CD4-positive, CD25-positive, alpha-beta regulatory T cell (primary cell): ENCODE results near the gene HSD17B1. TPM values are rescaled to one million over a fixed set of nuclear protein-coding genes. Genes with fewer than 3 reads are reported as not detected.

Source experiments
- ATAC-seq, 2 donors: fragments of 150-1000 bp; cut with Tn5 transposase; one replicate each; pipeline ENCODE4 v1.10.0; 2021; ENCODE audit warnings: low read depth in 2 of 2, moderate number of reproducible peaks in 2 of 2, moderate library complexity in 1 of 2
- DNase-seq, 3 donors: peaks; one replicate each; pipeline versions ENCODE4 v3.0.0 to v3.0.0-alpha.2; 2012 to 2022; ENCODE audit warnings: mixed read lengths in 1 of 3
- H3K27ac ChIP-seq: one replicate; pipeline ENCODE4 v1.7.0; 2013; ENCODE audit warnings: mild to moderate bottlenecking, low read length; ENCODE audit not compliant: insufficient read depth, poor library complexity, severe bottlenecking
- H3K27me3 ChIP-seq: one replicate; pipeline ENCODE4 v1.7.0; 2013; ENCODE audit warnings: low read length; ENCODE audit not compliant: control insufficient read depth, insufficient read depth
- H3K36me3 ChIP-seq: one replicate; pipeline ENCODE4 v1.7.0; 2013; ENCODE audit warnings: mild to moderate bottlenecking, low read length, moderate library complexity; ENCODE audit not compliant: control insufficient read depth, insufficient read depth
- H3K4me1 ChIP-seq: 2 replicates; pipeline ENCODE4 v1.7.0; 2013; ENCODE audit warnings: mild to moderate bottlenecking, low read length; ENCODE audit not compliant: insufficient read depth, control insufficient read depth, poor library complexity, severe bottlenecking
- H3K4me3 ChIP-seq: one replicate; pipeline ENCODE4 v1.7.0; 2013; ENCODE audit warnings: low read depth, mild to moderate bottlenecking, low read length, moderate library complexity
- H3K9me3 ChIP-seq, 2 experiments: 1 replicate in 1 of 2; 2 replicates in 1 of 2; pipeline ENCODE4 v1.7.0; 2013; ENCODE audit warnings: low read length in 2 of 2, mild to moderate bottlenecking in 1 of 2, moderate library complexity in 1 of 2; ENCODE audit not compliant: control insufficient read depth in 2 of 2
- H3K27ac Mint-ChIP-seq, 3 donors: one replicate each; pipeline ENCODE4 v1.8.0; 2020 to 2022; ENCODE audit warnings: mild to moderate bottlenecking in 3 of 3, mixed read lengths in 3 of 3, moderate library complexity in 2 of 3
- H3K27me3 Mint-ChIP-seq: one replicate; pipeline ENCODE4 v1.8.0; 2022; ENCODE audit warnings: mild to moderate bottlenecking, mixed read lengths
- H3K36me3 Mint-ChIP-seq: one replicate; pipeline ENCODE4 v1.8.0; 2020; ENCODE audit warnings: mixed read lengths
- H3K4me1 Mint-ChIP-seq, 4 donors: one replicate each; pipeline ENCODE4 v1.8.0; 2020 to 2022; ENCODE audit warnings: mixed read lengths in 4 of 4, mild to moderate bottlenecking in 1 of 4
- H3K4me3 Mint-ChIP-seq, 4 donors: one replicate each; pipeline ENCODE4 v1.8.0; 2020 to 2022; ENCODE audit warnings: mild to moderate bottlenecking in 4 of 4, mixed read lengths in 4 of 4, moderate library complexity in 3 of 4
- H3K9me3 Mint-ChIP-seq, 7 donors: one replicate each; pipeline ENCODE4 v1.8.0; 2020 to 2022; ENCODE audit warnings: mixed read lengths in 7 of 7, mild to moderate bottlenecking in 3 of 7, moderate library complexity in 2 of 7
- polyA plus RNA-seq, 4 donors: library from polyadenylated mRNA; unstranded; fragments of 300-500 nt; fragmentation: Illumina TruSeq; gene quantifications; one replicate each; pipeline ENCODE4 v1.2.3, GENCODE V29; 2021
- total RNA-seq: library from RNA; stranded (reverse); gene quantifications from one replicate; pipeline ENCODE4 v1.2.3, GENCODE V29; 2022

Gene HSD17B1
- total and polyA plus RNA-seq, 5 donors from 2014 or later, result 0.30 to 0.91 (median 0.62) TPM

DNA sequence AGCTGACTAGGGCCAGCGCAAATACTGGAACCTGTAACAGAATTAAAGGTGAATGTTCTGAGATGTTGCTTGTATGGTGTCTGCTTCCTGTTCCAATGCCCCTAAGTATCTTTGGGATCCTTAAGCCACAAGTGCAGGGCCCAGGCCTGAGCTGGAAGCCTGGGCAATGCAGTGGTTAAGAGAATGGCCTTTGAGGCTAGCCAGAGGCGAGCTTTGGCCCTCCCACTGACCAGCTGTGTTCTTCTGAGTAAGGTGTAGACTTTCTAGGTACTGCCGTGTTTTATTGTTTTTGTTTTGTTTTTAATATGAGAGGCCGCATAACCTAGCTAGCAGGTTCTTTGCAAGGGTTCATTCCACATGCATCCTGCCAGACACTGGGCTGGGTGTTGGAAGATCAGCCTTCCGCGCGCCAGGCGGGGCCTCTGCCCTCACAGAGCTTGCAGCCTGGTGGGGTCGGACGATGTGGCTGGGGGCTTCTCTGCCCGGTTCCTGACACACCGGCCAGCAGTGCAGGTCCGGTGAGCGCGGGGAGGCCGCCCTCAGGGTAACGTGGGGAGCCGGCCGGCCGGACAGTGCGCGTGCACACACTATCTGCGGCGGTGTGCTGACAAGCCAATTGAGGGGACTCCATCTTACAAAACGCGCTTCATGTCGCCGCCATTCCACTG lies 13.6 kb downstream of the HSD17B1 start:
- Mint-ChIP-seq H3K4me1 (peaks cover 0 to 71% (median 35%) of the 10 kb centered on the region in 4 donors), H3K27ac (peak overlapping the region; percentile 94 to 99 (median 98)), H3K4me3 (peak overlapping the region; percentile 95 to 97 (median 96))

DNA sequence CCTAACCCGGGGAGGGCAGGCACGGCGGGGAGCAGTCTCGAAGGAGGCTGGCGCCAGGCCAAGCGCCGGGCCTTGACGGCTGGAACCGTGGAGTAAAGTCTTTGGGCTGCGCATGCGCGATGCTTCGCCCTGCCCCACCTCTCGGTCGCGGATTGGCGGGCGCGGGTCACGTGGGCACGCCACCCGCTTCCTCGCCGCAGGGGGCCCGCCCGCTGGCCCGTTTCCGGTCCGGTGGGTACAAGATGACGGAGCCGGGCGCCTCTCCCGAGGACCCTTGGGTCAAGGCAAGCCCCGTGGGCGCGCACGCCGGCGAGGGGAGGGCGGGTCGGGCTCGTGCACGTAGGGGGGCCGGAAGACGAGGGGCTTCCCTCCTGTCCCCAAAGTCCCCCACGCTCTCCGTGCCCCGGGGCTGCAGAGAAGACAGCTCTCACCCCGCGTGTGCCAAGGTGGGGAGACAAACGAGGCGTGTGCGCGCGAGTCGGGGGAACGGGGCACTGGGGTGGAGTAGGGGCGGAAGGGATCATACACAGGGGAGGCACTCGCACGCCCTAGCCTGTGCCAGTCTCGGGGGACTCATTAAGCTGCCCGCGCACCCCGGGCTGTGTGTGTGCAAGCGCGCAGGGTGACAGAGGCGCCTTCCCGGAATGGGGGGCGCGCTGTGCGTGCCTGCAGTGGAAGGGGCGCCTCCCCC lies 14.3 kb downstream of the HSD17B1 start, which contains the start of gene MLX:
Gene MLX, plus strand, starts transcription at position 218 of the 691 bp plus-strand sequence. Its CDS starts 25 bp downstream, at position 243.
- Histone ChIP-seq H3K27me3 (no peaks in the 10 kb centered on the region), H3K27ac (peak within 1 kb of the TSS; percentile 89), H3K4me3 (peak within 1 kb of the TSS; percentile 89), H3K36me3 (peaks cover 51% of the 10 kb centered on the region), H3K9me3 (no peaks in the 10 kb centered on the region), H3K4me1 (peaks cover 51% of the 10 kb centered on the region)
- peak within 1 kb of the TSS; percentile 95 to 97 (median 96) for H3K4me3 Mint-ChIP-seq
- H3K27me3 Mint-ChIP-seq, result no peaks in the 10 kb centered on the region
- H3K36me3 Mint-ChIP-seq, result peaks cover 20% of the 10 kb centered on the region
- ATAC-seq (peak; percentile 73 to 75), DNase-seq (peak; percentile 90 to 95 (median 91))
- peaks cover 0 to 65% (median 31%) of the 10 kb centered on the region in 4 donors for H3K4me1 Mint-ChIP-seq
- H3K9me3 Mint-ChIP-seq, result peaks cover 0 to 2% (median 0%) of the 10 kb centered on the region in 7 donors
- H3K27ac Mint-ChIP-seq, result peak within 1 kb of the TSS; percentile 94 to 99 (median 98)

More for the DNA sequence above, 13.6 kb downstream of the HSD17B1 start:
- H3K27ac ChIP-seq, result peak overlapping the region; percentile 89
- H3K36me3 Mint-ChIP-seq, result peaks cover 16% of the 10 kb centered on the region
- no peaks in the 10 kb centered on the region for H3K27me3 Mint-ChIP-seq
- H3K9me3 ChIP-seq, result no peaks in the 10 kb centered on the region
- H3K4me1 ChIP-seq, result peaks cover 56% of the 10 kb centered on the region
- peaks cover 0 to 2% (median 0%) of the 10 kb centered on the region in 7 donors for H3K9me3 Mint-ChIP-seq
- peak overlapping the region; percentile 7 for H3K4me3 ChIP-seq
- DNase-seq (no peak), ATAC-seq (no peak)
- H3K36me3 ChIP-seq, result peaks cover 44% of the 10 kb centered on the region
- no peaks in the 10 kb centered on the region for H3K27me3 ChIP-seq

DNA sequence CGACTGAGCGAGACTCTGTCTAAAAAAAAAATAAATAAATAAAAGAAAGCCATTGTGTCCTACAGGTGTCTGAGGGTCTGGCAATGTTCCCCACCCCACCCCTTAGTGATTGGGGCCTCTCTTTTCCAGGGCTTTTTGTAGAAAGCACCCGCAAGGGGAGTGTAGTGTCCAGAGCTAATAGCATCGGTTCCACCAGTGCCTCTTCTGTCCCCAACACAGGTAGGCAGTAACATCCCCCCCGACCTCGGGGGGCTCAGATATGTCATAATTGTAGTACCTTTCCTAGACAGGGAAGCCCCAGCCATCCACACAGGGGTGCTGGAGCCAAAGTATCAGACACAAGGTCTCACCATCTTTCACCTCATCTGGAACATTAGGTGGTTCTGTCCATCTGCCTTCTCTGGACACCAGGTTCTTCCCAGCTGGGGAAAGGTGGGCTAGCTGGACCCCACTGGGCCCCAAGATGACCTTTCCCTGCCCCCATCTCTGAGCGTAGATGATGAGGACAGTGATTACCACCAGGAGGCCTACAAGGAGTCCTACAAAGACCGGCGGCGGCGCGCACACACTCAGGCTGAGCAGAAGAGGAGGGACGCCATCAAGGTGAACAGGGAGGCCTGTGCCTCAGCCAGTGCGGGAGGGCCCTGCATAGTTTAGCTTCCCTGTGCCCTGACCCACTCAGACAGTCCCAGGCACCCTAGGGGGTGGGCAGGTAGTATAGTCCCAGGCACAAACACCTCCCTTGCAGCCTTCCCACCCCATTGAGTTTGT lies 15.8 kb downstream of the HSD17B1 start:
- Mint-ChIP-seq H3K4me3 (peak overlapping the region in 3 of 4 donors; percentile 83 to 97 (median 95)), H3K4me1 (peaks cover 4 to 54% (median 26%) of the 10 kb centered on the region in 4 donors), H3K36me3 (peaks cover 25% of the 10 kb centered on the region), H3K27ac (peak overlapping the region; percentile 65 to 94 (median 75)), H3K27me3 (no peaks in the 10 kb centered on the region), H3K9me3 (peaks cover 0 to 2% (median 0%) of the 10 kb centered on the region in 7 donors)
- H3K4me3 ChIP-seq, result no peak overlapping the region
- H3K36me3 ChIP-seq, result peaks cover 66% of the 10 kb centered on the region
- H3K27ac ChIP-seq, result no peak overlapping the region
- no peak for ATAC-seq
- H3K4me1 ChIP-seq, result peaks cover 37% of the 10 kb centered on the region
- H3K9me3 ChIP-seq, result no peaks in the 10 kb centered on the region
- DNase-seq, result no peak
- no peaks in the 10 kb centered on the region for H3K27me3 ChIP-seq

DNA sequence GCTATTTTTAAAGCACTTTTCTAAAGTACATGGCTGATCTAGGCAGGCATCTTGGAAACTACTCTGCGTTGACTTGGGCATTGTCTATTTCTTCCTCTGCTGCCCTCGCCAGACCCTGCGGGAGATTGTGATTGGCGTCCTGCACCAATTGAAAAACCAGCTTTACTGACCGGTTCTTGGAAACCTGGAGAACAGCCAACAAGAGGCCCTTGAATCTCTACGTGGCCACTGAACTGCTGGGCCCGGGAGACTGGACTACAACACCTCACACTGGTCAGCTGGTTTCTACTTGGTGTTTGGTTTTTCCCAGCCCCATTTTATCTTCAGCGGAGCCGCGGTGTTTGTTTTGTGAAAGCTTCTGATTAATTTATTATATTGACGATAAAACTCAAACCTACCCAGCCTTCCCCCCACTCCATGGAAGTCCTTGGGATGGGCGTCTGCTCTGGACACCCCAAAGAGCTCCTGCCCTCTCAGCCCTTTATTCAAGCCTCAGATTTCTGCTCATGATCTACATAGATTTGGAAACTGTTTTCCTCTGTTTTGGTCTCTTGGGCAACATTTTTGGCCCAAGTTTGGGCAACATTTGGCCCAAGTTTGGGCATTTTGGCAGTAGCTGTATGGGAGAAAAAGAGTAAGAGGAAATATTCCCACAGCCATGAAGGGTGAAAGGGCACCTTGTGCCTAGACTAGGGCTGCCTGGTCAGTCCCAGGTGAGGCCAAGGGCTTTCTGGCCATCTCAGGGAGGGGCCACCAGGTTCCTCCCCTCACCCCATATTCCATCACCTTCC lies 18.9 kb downstream of the HSD17B1 start:
- ATAC-seq (no peak), DNase-seq (no peak)
- H3K9me3 ChIP-seq, result no peaks in the 10 kb centered on the region
- Mint-ChIP-seq H3K36me3 (peaks cover 31% of the 10 kb centered on the region), H3K9me3 (no peaks in the 10 kb centered on the region), H3K27ac (no peak overlapping the region), H3K27me3 (no peaks in the 10 kb centered on the region), H3K4me1 (peaks cover 9 to 44% (median 24%) of the 10 kb centered on the region in 4 donors), H3K4me3 (peak overlapping the region in 2 of 4 donors; percentile 47 to 83)
- H3K36me3 ChIP-seq, result peaks cover 66% of the 10 kb centered on the region
- H3K4me1 ChIP-seq, result peaks cover 22% of the 10 kb centered on the region
- H3K27me3 ChIP-seq, result no peaks in the 10 kb centered on the region
- no peak overlapping the region for H3K27ac ChIP-seq
- H3K4me3 ChIP-seq, result no peak overlapping the region

GRCh38 chr17:42573095-42573494 lies 20.4 kb downstream of the HSD17B1 start:
- ATAC-seq (no peak), DNase-seq (no peak)
- H3K36me3 Mint-ChIP-seq, result peaks cover 31% of the 10 kb centered on the region
- no peak overlapping the region for H3K4me3 ChIP-seq
- no peaks in the 10 kb centered on the region for H3K9me3 Mint-ChIP-seq
- no peak overlapping the region for H3K4me3 Mint-ChIP-seq
- H3K27me3 Mint-ChIP-seq, result no peaks in the 10 kb centered on the region
- H3K27ac ChIP-seq, result no peak overlapping the region
- H3K4me1 Mint-ChIP-seq, result peaks cover 9 to 47% (median 30%) of the 10 kb centered on the region in 4 donors
- peaks cover 66% of the 10 kb centered on the region for H3K36me3 ChIP-seq
- H3K9me3 ChIP-seq, result no peaks in the 10 kb centered on the region
- peaks cover 24% of the 10 kb centered on the region for H3K4me1 ChIP-seq
- no peaks in the 10 kb centered on the region for H3K27me3 ChIP-seq
- H3K27ac Mint-ChIP-seq, result peak overlapping the region in 1 of 3 donors; percentile 16

- Mint-ChIP-seq H3K9me3 (no peaks in the 10 kb centered on the region), H3K36me3 (peaks cover 31% of the 10 kb centered on the region), H3K4me3 (no peak overlapping the region), H3K27ac (no peak overlapping the region), H3K4me1 (peaks cover 9 to 43% (median 28%) of the 10 kb centered on the region in 4 donors), H3K27me3 (no peaks in the 10 kb centered on the region)
- no peak for ATAC-seq
- Histone ChIP-seq H3K27me3 (no peaks in the 10 kb centered on the region), H3K4me3 (no peak overlapping the region), H3K27ac (no peak overlapping the region), H3K4me1 (peaks cover 19% of the 10 kb centered on the region), H3K36me3 (peaks cover 54% of the 10 kb centered on the region), H3K9me3 (no peaks in the 10 kb centered on the region)
- DNase-seq, result no peak
These were observed 21.7 kb downstream of the HSD17B1 start for GRCh38 chr17:42574463-42574862.

DNA sequence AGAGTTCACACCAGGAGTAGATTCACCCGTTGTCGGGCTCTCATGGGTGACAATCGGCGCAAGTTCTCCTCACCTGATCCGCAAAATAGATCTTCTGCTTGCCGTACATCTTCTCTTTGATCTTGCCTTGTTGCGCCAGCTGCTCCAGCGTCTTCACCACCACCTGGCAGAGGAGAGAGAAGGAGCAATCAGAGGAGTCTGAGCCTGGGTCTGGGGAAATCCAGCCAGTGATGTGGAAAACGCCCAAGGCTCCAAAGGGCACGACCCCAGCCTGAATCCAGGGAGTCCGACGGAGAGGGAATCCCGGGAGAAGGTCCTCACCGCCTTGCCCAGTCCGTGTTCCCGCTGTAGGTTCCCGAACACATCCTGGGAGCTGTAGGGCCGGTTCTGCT lies 24.4 kb downstream of the HSD17B1 start:
- no peaks in the 10 kb centered on the region for H3K9me3 ChIP-seq
- peaks cover 19% of the 10 kb centered on the region for H3K4me1 ChIP-seq
- H3K4me3 ChIP-seq, result peak overlapping the region; percentile 35
- peak overlapping the region; percentile 69 for H3K27ac ChIP-seq
- H3K36me3 Mint-ChIP-seq, result peaks cover 18% of the 10 kb centered on the region
- H3K4me1 Mint-ChIP-seq, result peaks cover 9 to 35% (median 26%) of the 10 kb centered on the region in 4 donors
- no peaks in the 10 kb centered on the region for H3K9me3 Mint-ChIP-seq
- peak overlapping the region in 2 of 3 donors; percentile 85 to 94 for H3K27ac Mint-ChIP-seq
- H3K27me3 Mint-ChIP-seq, result no peaks in the 10 kb centered on the region
- no peak for ATAC-seq
- peak in 1 of 3 donors; percentile 28 for DNase-seq
- no peaks in the 10 kb centered on the region for H3K27me3 ChIP-seq
- peaks cover 49% of the 10 kb centered on the region for H3K36me3 ChIP-seq
- H3K4me3 Mint-ChIP-seq, result peak overlapping the region; percentile 3 to 99 (median 92)
